HepG2 (cell line): ENCODE data around the gene EI24. TPM values are rescaled to one million over a fixed set of nuclear protein-coding genes. Genes with fewer than 3 reads are reported as not detected.

Experiments used
- FOXC1 ChIP-seq: sonication (generic); formaldehyde crosslinking; IDR thresholded peaks from 2 replicates; pipeline ENCODE4 v1.8.0; 2022; ENCODE audit warnings: mild to moderate bottlenecking, missing genetic modification reagents, borderline replicate concordance
- KDM3A ChIP-seq: IDR thresholded peaks from 2 replicates; pipeline ENCODE4 v1.6.1; 2018; ENCODE audit warnings: low read depth, missing compliant biosample characterization
- KDM5A ChIP-seq: fragments of 200-600 bp; sonication (generic); IDR thresholded peaks from 2 replicates; pipeline ENCODE4 v1.7.0; 2018; ENCODE audit warnings: antibody characterized with exemption, mild to moderate bottlenecking, low read length, borderline replicate concordance
- KMT2A ChIP-seq: sonication (generic); formaldehyde crosslinking; IDR thresholded peaks from 2 replicates; pipeline ENCODE4 v1.4.0; 2020; ENCODE audit warnings: missing genetic modification reagents
- NFYB ChIP-seq: sonication (generic); formaldehyde crosslinking; IDR thresholded peaks from 2 replicates; pipeline ENCODE4 v1.4.0; 2020; ENCODE audit warnings: missing genetic modification reagents
- NKX3-1 ChIP-seq: sonication (generic); formaldehyde crosslinking; IDR thresholded peaks from 2 replicates; pipeline ENCODE4 v1.5.0; 2020; ENCODE audit warnings: missing genetic modification reagents
- PHF20 ChIP-seq: sonication (generic); formaldehyde crosslinking; IDR thresholded peaks from 2 replicates; pipeline ENCODE4 v1.5.0; 2020; ENCODE audit warnings: mild to moderate bottlenecking, missing genetic modification reagents
- PITX1 ChIP-seq: sonication (generic); formaldehyde crosslinking; IDR thresholded peaks from 2 replicates; pipeline ENCODE4 v1.5.1; 2020; ENCODE audit warnings: mild to moderate bottlenecking, missing genetic modification reagents
- REXO4 ChIP-seq: sonication (generic); formaldehyde crosslinking; IDR thresholded peaks from 2 replicates; pipeline ENCODE4 v1.8.0; 2022; ENCODE audit warnings: missing genetic modification reagents, mild to moderate bottlenecking, borderline replicate concordance
- SMYD3 ChIP-seq: sonication (generic); formaldehyde crosslinking; IDR thresholded peaks from 2 replicates; pipeline ENCODE4 v1.8.1; 2023; ENCODE audit warnings: mild to moderate bottlenecking, missing genetic modification reagents
- TCF7L2 ChIP-seq: IDR thresholded peaks from 2 replicates; pipeline ENCODE4 v1.6.1; 2011; ENCODE audit warnings: mild to moderate bottlenecking, low read depth, low read length, moderate library complexity
- TP53 ChIP-seq: sonication (generic); formaldehyde crosslinking; conservative IDR thresholded peaks from 2 replicates; pipeline ENCODE4 v1.4.0; 2020; ENCODE audit warnings: missing genetic modification reagents
- ZFP36 ChIP-seq: fragments of 150-350 bp; IDR thresholded peaks from 2 replicates; pipeline ENCODE4 v1.6.1; 2018; ENCODE audit warnings: borderline replicate concordance, low read length, low read depth; ENCODE audit not compliant: partially characterized antibody
- ZNF350 ChIP-seq: sonication (generic); formaldehyde crosslinking; IDR thresholded peaks from 2 replicates; pipeline ENCODE4 v1.4.0; 2020; ENCODE audit warnings: mild to moderate bottlenecking, low read depth, missing genetic modification reagents, borderline replicate concordance
- ZNF432 ChIP-seq: sonication (generic); formaldehyde crosslinking; IDR thresholded peaks from 2 replicates; pipeline ENCODE4 v1.5.0; 2020; ENCODE audit warnings: missing genetic modification reagents, mild to moderate bottlenecking, borderline replicate concordance
- ZNF605 ChIP-seq: sonication (generic); formaldehyde crosslinking; IDR thresholded peaks from 2 replicates; pipeline ENCODE4 v1.8.0; 2022; ENCODE audit warnings: mild to moderate bottlenecking, missing genetic modification reagents
- ZNF670 ChIP-seq: sonication (generic); formaldehyde crosslinking; IDR thresholded peaks from 2 replicates; pipeline ENCODE4 v1.8.0; 2022; ENCODE audit warnings: mild to moderate bottlenecking, missing genetic modification reagents, borderline replicate concordance
- ZNF773 ChIP-seq: sonication (generic); formaldehyde crosslinking; IDR thresholded peaks from 2 replicates; pipeline ENCODE4 v1.4.0; 2020; ENCODE audit warnings: missing genetic modification reagents, borderline replicate concordance
- ZNF777 ChIP-seq: sonication (generic); formaldehyde crosslinking; IDR thresholded peaks from 2 replicates; pipeline ENCODE4 v1.4.0; 2020; ENCODE audit warnings: missing genetic modification reagents
- ZNF790 ChIP-seq: sonication (generic); formaldehyde crosslinking; IDR thresholded peaks from 2 replicates; pipeline ENCODE4 v1.8.0; 2022; ENCODE audit warnings: missing genetic modification reagents, mild to moderate bottlenecking, borderline replicate concordance
- ZSCAN29 ChIP-seq: sonication (generic); formaldehyde crosslinking; conservative IDR thresholded peaks from 2 replicates; pipeline ENCODE4 v1.4.0; 2020; ENCODE audit warnings: mild to moderate bottlenecking, missing genetic modification reagents
- polyA plus RNA-seq, 8 experiments: library from polyadenylated mRNA; depleted of rRNA in 3 of 8; stranded (reverse) in 7 of 8; unstranded in 1 of 8; fragments of >200 nt; fragmentation: Illumina TruSeq in 4 of 8; extraction: Trizol in 4 of 8; gene quantifications; 2 replicates each; pipeline versions ENCODE4 v1.2.1 to v1.2.3, GENCODE V29; 2011 to 2016; ENCODE audit warnings: low read depth in 4 of 8, missing spikeins in 1 of 8, mixed read lengths in 1 of 8; ENCODE audit not compliant: insufficient read depth in 1 of 8
- total RNA-seq, 5 experiments: library from RNA; depleted of rRNA; stranded (reverse); fragments of >200 nt; fragmentation: Illumina TruSeq; extraction: Trizol; gene quantifications; 2 replicates each; pipeline ENCODE4 v1.2.3, GENCODE V29; 2016; ENCODE audit warnings: low read depth in 1 of 5
- TF ChIP-seq, protein P1 (sequence below): sonication (generic); formaldehyde crosslinking; IDR thresholded peaks from 2 replicates; pipeline ENCODE4 v1.9.0; 2021; ENCODE audit warnings: missing genetic modification reagents, borderline replicate concordance
- TF ChIP-seq, protein P2 (sequence below), 2 experiments: sonication (generic) in 1 of 2; formaldehyde crosslinking in 1 of 2; IDR thresholded peaks; 2 replicates each; pipeline versions ENCODE4 v1.6.1 to v1.9.0; 2014 to 2022; ENCODE audit warnings: antibody characterized with exemption in 1 of 2, borderline replicate concordance in 1 of 2, inconsistent platforms in 1 of 2, low read depth in 1 of 2, missing genetic modification reagents in 1 of 2

Gene EI24
- total and polyA plus RNA-seq, 2 of the 13 experiments (the other 11 are each of a cell fraction or from before 2014, with no cell fraction given): 84.7 to 126 TPM

DNA sequence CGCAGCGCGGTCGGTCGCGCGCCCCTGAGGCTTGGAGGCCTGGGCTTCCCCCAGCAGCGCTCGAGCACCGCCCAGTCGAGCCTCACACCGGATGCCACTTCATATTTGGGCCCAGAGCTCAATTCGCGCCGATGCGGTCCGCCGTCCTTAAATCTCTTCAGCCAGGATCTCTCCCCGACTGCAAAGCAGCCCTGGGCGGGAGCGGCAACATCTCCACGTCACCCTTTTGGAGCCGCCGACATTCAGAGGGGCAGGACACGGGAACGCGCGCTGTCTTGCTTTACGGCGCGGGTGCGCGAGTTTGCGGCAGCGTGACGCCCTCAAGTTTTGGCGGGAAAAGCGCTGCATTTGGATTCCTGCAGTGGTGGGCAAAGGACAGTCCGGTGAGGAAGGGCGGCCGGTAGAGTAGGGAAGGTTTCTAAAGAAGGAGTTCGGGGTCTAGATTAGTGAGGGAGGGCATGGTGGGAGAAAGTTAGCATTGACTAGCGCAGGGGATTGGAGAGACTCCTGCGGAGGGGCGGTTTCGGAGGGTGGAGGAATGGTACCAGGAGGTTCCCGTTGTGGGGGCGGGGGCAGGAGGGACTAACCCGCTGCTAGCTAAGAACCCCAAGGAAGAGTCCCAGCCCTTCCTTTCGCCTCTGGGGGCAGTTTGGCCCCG is 56.5 kb downstream of the EI24 start (continued):
- TF ChIP-seq, protein P1, sequence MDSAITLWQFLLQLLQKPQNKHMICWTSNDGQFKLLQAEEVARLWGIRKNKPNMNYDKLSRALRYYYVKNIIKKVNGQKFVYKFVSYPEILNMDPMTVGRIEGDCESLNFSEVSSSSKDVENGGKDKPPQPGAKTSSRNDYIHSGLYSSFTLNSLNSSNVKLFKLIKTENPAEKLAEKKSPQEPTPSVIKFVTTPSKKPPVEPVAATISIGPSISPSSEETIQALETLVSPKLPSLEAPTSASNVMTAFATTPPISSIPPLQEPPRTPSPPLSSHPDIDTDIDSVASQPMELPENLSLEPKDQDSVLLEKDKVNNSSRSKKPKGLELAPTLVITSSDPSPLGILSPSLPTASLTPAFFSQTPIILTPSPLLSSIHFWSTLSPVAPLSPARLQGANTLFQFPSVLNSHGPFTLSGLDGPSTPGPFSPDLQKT: 0 out of 2 replicates have a peak, but pooled peaks have one; percentile 80
- TF ChIP-seq ZSCAN29 (peak; percentile 88), ZNF605 (CRISPR knock-in tag) (peak; percentile 93), ZNF670 (peak; percentile 36; the same call in 1 of the 2 replicates), KDM5A (peak; percentile 96), REXO4 (CRISPR knock-in tag) (peak; percentile 70; the same call in 1 of the 2 replicates), PHF20 (peak; percentile 88), KMT2A (CRISPR knock-in tag) (peak; percentile 98), PITX1 (peak; percentile 59), NFYB (CRISPR knock-in tag) (no peak), KDM3A (CRISPR knock-in tag) (peak; percentile 67; the same call in 1 of the 2 replicates), ZNF777 (peak; percentile 41; the same call in 1 of the 2 replicates), SMYD3 (peak; percentile 85), NKX3-1 (peak; percentile 97), ZNF350 (CRISPR knock-in tag) (peak; percentile 94), TP53 (CRISPR knock-in tag) (peak; percentile 85; the same call in 1 of the 2 replicates), ZFP36 (no peak), ZNF773 (peak; percentile 83), TCF7L2 (no peak), ZNF432 (CRISPR knock-in tag) (no peak), FOXC1 (peak; percentile 89; the same call in 1 of the 2 replicates), ZNF790 (CRISPR knock-in tag) (no peak; the same call in 1 of the 2 replicates)
- TF ChIP-seq, protein P2, sequence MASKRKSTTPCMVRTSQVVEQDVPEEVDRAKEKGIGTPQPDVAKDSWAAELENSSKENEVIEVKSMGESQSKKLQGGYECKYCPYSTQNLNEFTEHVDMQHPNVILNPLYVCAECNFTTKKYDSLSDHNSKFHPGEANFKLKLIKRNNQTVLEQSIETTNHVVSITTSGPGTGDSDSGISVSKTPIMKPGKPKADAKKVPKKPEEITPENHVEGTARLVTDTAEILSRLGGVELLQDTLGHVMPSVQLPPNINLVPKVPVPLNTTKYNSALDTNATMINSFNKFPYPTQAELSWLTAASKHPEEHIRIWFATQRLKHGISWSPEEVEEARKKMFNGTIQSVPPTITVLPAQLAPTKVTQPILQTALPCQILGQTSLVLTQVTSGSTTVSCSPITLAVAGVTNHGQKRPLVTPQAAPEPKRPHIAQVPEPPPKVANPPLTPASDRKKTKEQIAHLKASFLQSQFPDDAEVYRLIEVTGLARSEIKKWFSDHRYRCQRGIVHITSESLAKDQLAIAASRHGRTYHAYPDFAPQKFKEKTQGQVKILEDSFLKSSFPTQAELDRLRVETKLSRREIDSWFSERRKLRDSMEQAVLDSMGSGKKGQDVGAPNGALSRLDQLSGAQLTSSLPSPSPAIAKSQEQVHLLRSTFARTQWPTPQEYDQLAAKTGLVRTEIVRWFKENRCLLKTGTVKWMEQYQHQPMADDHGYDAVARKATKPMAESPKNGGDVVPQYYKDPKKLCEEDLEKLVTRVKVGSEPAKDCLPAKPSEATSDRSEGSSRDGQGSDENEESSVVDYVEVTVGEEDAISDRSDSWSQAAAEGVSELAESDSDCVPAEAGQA (IDR thresholded peaks at IDR 0.05; ENCODE audit: low read depth): 0 out of 2 replicates have a peak, but pooled peaks have one; percentile 33
- TF ChIP-seq, protein P2 (CRISPR knock-in tag; IDR thresholded peaks at IDR 0.05; ENCODE audit: borderline replicate concordance): peak; percentile 71; the same call in 1 of the 2 replicates
